GM03348 (cell line): Measurements from ENCODE around the gene STAB1.
A peak's percentile ranks its signal among the peaks of the same experiment; 100 is the strongest.

Experiments
- DNase-seq: peaks from one replicate; pipeline ENCODE4 v3.0.0; 2012; ENCODE audit warnings: low spot score

Gene STAB1

DNA sequence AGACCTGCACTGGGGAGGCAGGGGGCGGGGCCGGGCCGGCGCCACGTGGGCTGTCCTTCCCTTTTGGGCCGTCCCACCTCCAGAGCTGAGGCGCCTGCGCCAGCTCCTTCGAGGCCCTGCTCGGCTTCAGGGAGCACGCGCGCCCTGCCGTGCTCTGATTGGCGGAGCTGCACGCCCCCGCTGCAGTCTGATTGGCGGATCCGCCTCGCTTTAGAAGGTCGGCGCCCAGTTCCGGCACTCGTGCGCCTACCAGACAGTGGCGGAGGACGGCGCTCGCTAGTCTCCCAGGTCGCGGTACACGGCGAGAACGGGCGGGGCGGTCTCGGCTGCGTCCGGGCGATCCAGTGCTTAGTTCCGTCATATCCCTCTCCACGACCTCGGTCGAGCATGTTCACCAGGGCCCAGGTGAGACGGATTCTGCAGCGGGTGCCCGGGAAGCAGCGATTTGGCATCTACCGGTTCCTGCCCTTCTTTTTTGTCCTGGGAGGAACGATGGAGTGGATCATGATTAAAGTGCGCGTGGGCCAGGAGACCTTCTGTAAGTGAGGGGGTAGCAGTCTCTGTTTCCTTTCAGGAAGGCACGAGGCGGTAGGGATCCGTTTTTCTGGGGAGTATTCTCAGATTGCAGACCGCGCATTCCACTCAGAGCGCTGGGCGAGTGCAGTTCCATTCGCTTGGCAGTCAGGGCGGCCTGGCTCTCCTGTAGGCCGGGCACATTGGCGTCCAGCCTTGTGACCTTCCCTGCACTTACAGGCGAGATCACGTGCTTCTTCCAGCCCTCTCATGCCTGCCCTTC, 41.4 kb downstream of the STAB1 start, which contains the start of gene UQCC5:
UQCC5 (plus strand) TSS at position 237 of the 796 bp plus-strand sequence; CDS start at position 388, 151 bp downstream.
- DNase-seq: peak; percentile 100

DNA sequence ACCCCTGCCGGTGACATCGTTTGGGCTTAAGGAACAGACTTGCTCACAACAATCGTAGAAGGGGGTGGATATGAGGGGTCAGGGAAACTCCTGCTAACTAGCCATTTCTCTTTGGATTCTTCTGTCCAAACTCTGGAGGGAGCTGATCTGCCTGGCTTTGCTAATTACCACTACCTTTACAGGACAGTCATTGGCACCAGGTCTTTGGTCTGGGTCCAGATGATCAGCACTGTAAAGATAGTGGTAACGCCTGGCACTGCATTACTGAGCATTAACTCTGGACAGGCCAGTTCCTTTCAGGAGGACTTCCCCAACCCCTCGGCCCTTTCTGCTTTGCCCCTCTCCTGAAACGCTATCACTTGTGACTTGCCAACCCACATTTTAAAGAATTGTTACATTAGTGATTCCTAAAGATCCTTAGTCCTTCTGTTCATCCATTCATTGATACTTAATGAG, 42.1 kb downstream of the STAB1 start:
- no peak for DNase-seq

DNA sequence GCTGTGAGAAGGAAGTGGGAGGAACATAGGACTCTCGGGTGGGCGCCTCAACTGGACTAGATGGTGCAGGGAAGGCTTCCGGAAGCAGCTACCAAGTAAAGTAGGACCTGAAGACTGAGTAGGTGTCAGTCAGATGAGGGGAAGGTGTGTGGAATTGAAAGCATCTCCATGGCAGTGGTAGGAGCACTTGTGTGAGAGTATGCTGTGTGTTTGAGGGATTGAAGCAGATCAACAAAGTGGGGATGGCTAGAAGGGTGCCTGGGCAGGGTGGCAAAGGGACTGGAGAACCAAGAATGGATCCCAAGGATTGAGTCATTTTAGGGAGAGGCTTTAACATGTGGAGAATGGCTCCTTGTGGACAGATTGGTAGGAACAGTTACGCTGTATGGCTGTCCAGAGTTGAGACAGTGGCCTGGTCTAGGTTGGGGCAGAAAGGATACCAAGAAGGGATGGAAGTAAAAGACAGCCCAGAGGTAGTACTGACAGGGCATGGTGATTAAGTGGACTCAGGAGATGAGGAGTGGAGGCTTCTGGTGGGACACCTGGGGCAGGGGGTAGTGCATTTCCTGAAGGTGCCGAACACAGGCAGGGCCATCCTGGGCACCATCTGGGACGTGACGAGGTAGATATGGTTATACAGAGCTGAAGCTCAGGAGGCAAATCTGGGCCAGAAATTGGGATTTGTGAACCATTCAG, 42.7 kb downstream of the STAB1 start:
- no peak for DNase-seq

DNA sequence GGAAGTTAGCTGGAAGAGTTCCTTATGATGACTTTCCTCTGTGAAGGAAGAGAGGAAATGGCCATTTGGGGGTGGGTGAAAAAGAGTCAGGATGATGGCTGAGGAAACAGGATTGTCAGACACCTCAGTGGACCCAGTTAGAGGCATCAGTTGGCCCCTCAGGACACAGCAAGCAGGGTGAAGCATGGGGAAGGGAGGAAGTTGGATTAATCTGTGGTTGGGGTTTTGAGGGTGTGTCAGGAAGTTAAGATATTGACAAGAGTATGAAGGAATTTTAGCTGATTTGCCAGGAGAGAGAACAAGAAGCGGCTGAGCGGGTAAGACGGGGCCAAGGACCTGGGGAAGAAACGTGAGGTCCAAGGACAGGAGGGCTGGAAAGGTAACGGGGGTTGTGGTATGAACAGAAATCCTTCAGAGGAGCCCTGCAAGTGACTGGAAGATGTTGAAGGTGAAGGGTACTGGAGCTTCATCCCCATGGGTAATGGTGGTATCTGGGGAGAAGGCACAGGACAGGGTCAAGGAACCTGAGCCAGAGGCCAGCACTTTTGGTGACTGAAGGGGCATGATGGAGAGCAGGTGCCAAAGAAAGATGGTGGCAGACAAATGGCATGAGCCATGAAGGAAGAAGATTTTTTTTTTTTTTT, 44.0 kb downstream of the STAB1 start:
- no peak for DNase-seq

DNA sequence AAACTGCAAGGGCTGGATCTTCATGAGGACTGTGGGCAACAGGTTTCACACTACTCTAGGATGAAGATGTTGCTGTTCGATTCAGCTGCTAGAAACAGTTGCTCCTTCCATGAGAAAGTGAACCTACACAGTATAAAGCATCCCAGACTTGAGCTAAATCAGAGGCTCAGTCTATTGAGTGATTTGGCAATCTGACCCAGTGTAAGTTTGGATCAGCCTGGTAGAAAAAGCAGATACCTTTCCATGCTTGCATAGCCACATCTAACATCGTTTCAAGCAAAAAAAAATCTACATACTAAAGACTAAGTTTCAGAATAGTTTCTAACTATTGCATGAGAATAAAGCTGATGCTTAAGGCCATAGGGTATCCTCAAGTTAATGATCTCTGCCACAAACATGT, 45.9 kb downstream of the STAB1 start:
- no peak for DNase-seq

DNA sequence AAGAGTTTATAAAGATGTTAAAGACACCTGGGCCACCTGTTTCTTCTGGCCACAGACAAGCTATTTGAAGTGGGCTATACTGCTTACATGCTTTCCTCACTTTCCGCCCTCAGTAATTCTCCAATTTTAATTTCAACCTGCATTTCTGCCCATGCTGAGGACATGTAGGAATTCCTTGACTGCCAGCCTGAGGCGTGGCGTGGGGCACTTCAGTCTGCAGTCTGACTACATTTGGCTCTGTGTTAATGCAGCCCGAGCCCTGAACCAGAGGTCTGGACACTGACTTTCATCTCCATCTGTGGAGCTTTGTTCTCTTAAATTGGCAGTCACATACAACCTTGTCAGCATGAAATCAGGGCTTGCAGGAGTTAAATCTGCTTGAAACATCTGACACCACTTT, 49.8 kb downstream of the STAB1 start:
- no peak for DNase-seq

DNA sequence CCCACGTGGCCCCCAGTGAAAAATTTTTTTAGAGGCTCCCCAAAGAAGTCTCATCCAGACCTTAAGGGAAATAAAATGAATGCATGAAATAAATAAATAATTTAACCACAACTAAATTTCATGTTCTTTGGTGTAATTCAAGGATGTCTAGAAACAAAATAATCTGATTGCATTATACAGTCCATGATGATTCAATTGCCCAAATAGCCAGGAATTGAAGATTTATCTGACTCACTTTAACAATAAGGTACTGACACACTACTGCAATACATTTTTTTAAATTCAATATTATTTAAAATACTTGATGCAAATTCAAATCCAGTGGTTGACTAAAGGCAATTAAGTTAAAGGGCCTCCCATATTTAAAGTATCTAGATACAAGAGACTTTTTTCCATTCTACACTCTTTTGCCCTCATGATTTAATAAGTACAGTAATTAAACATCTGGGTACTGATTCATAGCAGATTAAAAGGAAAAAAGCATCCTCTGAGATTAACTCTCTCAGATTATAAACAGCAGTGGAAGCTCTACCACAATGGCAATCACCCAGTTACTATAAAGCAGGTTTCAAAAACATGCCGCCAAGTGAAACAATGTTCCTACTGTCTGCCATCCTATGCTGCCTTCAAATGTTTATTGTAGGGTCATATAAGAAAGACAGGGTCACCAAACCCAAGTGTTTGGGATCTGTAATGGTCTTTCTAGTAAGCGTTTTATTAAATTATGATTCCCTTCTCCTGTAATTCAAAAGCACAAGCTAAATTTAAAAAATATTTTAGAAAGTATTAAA, 51.2 kb downstream of the STAB1 start:
- DNase-seq: no peak

DNA sequence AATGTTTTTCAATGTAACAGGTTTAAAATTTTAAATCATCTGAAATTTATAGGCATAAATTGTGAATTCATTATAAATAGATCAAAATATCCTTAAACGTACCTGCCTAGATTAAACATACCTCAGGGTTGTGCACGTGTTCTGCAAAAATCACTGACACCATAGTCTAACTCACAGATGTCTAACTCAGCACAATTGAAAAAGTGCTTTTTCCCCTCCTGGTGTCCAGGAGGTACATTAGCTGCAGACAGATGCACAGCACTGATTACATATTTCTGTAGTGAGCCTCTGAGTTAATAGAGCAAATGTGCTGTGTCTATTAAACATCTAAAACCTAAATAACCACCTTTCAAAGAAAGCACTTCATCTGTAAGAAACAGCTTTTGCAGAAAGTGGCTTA, 52.0 kb downstream of the STAB1 start:
- no peak for DNase-seq

DNA sequence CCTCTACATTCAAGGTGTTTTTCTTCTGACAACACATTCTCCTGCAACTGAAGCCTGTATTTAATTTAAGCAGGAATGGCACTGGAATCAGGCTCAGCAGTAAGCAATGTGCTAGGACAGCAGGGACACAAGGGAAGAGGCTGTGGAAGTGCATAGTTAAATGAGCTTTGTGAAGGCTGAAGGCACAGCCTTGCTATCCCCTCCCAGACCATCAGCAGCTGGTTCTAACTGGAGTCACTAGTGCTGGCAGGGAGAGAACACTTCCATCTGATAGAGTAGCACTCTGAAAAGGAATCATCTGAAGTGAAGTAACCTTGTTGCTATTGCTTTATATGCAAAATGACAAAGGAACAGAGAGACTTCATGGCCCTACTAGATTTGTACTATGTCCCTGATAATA, 56.0 kb downstream of the STAB1 start:
- DNase-seq: no peak

DNA sequence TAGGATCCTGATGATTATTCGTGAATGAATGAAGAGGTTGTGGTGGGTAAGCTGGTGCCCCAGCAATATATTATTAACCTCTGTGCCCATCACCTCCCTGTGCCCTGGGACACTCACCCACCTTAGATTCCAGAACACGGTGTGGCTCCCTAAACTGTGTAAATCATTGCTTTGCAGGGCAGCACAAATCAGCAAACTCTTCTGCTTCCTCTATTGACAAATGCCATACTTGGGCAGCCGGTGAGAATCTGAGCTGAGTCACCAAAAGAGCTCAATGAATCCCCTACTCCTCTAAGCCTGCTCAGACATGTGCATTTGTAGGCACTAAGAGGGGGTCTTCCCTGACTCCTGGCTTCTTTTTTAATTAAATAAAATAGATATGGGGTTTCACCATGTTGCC, 57.0 kb downstream of the STAB1 start:
- no peak for DNase-seq

DNA sequence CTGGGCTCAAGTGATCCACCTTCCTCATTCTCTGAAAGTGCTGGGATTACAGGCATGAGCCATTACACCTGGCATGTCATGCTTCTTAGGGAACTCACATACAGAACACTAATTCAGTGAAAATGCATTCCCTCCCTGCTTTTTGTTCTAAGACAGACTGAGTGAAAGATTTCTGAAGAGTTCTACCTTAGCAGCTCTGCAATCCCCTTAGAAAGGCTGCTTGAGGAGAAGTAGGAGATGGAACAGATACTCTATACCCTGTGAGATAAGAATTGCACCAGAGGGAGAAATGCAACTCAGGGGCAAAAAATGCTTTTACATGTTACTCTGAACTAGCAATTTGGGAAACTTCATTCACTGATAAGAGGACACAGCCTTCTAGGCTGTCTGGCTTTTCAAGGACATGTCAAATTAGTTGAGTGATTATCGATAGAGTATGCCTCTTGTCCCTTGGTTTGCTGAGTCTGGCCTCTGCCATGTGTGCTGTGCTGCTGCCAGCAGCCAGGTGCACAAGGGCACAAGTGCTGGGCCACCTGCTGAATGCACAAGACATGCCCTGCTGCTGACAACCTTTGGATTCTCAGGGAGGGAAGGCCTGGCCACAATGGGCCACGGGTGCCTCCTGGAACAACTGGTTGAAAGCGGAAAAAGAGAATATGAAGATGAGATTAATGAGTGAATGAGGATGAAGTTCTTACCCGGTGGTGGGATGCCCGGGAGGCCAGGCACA, 59.1 kb downstream of the STAB1 start:
- DNase-seq: no peak

DNA sequence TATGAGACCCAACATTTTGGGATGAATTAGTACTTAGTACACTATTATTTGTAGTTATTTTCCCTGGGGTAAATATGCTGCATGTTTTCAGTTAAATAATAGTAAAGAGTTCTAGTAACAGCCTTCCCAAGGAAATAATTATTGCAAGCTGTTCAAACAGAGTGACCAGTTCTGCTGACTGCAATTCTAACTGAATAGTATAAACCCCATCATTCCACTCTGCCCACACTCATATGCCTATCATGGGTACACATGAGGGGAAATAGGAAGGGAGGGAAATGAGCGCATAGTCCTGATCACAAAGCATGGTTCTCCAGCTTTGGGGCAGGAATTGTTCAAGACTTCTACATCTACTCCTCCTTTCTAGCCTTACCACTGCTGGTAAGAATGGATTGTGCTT, 59.9 kb downstream of the STAB1 start:
- DNase-seq: peak; percentile 31

DNA sequence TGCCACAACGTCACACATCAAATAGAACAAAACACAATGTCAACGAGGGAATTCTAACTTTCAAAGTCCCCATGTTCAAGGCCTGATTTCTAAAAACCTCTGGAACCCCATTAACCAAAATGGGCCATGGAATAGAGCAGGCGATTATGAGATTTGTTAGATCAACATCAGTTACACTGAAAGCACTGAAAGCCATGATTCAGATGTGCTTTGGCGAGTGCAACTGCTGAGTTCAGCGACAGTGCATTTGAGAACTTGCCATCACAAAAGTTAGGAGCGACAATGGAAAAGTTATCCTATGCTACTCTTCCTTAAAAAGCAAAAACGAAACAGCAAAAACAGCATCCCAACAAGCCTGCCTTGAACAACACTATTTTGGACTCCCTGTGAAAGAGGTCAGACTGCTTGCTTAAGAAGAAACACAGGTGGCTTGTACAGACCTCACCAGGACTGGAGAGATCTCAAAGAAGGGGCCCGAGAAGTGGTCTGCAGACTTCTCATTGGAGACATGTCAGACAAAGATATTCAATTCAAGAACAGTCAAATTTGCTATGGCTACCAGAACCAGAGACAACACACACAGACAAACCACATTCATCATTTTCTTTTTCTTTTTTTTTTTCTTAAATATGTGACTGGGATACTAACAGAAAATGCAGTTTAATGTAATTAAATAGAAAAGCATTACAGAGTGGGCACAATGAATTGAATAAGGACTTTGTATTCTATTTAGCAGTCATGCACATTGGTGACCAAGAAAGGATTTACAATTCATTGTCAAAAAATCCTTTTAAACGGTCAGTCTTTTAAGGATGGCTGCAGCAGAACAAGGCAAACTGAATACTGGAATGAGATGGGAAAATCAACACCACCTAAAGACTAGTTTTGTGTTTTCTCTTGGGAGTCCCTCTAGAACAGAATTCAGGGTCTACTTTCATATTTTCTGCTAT, 62.1 kb downstream of the STAB1 start:
- DNase-seq: no peak

DNA sequence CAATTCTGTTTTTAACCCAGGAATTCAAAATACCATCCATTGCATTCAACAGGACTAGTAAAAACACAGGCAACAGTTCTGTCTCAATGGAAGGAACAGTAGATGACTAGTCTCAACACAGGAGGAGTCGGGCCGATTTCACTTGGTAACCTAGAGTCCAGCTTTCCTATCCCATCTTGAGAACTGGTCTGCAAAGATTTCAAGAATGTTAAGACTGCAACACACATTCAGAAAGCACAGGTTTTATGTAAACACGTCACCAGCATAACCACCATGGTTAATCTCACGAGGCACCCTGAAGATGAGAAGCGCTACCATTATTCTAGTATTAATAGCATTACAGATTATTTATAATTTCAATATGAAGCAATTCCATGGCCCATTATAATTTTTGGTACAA, 63.3 kb downstream of the STAB1 start:
- DNase-seq: no peak

DNA sequence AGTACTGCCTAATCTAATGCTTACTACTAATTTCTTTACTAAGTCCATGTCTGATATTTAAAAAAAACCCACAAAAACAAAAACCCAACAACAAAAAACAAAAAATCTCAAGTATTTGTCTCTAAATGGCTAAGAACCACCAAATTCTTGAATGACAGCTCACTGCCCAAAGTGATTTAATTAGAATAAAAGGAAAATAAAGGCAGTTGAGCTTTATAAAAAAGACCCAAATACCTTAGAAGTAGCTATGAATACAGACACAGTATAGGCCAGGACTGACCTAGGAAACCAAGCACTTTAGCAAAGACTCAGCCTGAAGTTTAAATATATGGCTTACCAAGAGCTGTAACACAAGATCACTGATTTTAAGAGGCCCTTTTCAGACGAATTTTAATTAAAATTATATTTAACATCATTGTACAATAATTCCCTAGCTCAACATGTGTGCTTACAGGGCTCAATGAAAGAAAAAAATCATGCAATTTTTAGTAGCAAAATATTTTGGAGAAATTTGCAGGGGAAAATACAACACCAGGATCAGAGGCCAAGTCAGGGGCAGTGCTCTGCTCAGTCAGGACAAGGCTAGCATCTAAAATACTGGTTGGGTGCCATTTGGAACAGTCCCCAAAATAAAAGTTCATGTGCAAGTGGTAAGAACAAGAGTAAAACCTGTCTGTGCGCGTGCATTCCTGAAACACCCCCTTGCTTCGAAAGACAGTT, 66.0 kb downstream of the STAB1 start:
- peak; percentile 11 for DNase-seq

DNA sequence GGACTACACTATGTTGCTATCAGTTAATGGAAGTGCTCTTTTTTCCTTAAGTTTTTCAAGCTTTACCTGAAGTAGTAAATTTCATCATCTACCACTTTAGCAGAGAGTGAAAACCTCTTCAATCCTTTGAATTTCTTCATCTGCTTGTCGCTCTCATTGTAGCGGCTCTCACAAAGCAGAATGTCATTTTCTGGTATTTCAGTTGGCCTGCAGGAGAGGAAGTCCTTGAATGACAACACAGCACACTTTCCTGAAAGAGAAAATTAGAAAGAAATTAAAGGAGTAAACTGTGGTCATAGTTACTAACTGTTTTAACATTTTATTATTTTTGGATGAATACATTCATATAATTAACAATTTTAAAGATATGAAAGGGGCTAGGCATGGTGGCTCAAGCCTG, 68.8 kb downstream of the STAB1 start:
- DNase-seq: no peak

DNA sequence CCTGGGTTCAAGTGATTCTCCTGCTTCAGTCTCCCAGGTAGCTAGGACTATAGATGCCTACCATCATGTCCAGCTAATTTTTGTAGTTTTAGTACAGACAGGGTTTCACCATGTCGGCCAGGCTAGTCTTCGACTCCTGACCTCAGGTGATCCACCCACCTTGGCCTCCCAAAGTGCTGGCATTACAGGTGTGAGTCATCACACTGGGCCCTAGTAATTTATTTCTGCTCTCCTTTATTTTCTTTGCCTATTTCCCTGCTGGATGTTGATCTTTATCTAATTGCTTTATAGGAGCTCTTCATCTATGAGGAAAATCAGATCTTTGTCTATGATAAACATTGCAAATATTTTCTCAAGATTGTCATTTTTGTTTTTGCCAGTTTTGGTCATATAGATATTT, 72.9 kb downstream of the STAB1 start:
- DNase-seq: no peak

DNA sequence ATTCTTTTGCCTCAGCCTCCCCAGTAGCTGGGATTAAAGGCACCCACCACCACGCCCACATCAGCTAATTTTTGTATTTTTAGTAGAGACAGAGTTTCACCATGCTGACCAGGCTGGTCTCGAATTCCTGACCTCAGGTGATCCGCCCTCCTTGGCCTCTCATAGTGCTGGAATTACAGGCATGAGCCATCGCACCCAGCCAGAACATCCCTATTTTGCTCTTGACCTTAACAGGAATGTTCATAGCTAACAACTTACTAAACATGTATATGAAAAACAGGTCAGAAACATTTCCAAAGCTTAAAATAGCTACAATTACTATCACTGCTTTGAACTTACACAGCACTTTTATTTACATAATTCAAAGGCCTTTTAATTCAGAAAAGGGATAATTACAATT, 74.9 kb downstream of the STAB1 start:
- peak; percentile 28 for DNase-seq

DNA sequence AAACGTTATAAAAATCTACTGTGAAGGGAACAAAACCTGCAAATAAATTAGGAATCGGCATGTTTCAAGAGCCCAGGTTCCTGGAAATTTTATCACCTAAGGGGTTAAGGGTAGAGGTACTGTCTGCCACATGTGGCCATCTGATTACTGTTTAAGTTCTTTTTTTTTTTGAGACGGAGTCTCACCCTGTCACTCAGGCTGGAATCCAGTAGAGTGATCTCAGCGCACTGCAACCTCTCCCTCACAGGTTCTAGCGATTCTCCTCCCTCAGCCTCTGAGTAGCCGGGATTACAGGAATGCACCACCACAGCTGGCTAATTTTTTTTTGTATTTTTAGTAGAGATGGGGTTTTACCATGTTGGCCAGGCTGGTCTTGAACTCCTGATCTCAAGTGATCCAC, 77.1 kb downstream of the STAB1 start:
- DNase-seq: no peak
